Effector memory CD4-positive, alpha-beta T cell (primary cell): ENCODE results near the gene PLXNA2.

Source experiments
- DNase-seq, 3 donors: peaks; one replicate each; pipeline ENCODE4 v3.0.0-alpha.2; 2020
- H3K27ac ChIP-seq: 2 replicates; pipeline ENCODE4 v1.7.0; 2013; ENCODE audit warnings: mild to moderate bottlenecking, low read length, moderate library complexity; ENCODE audit not compliant: insufficient read depth, poor library complexity, severe bottlenecking
- H3K27me3 ChIP-seq: replicated peaks from 2 replicates; pipeline ENCODE4 v1.7.0; 2013; ENCODE audit warnings: mild to moderate bottlenecking, low read length; ENCODE audit not compliant: insufficient read depth, control insufficient read depth, poor library complexity, severe bottlenecking
- H3K36me3 ChIP-seq: 2 replicates; pipeline ENCODE4 v1.7.0; 2013; ENCODE audit warnings: mild to moderate bottlenecking, low read length, moderate library complexity; ENCODE audit not compliant: control insufficient read depth, insufficient read depth
- H3K4me1 ChIP-seq: 2 replicates; pipeline ENCODE4 v1.7.0; 2013; ENCODE audit warnings: low read length, mild to moderate bottlenecking; ENCODE audit not compliant: control insufficient read depth, insufficient read depth, poor library complexity, severe bottlenecking
- H3K4me3 ChIP-seq: 2 replicates; pipeline ENCODE4 v1.7.0; 2013; ENCODE audit warnings: low read length, low read depth, mild to moderate bottlenecking; ENCODE audit not compliant: insufficient read depth, poor library complexity, severe bottlenecking
- H3K9me3 ChIP-seq: 2 replicates; pipeline ENCODE4 v1.7.0; 2013; ENCODE audit warnings: mild to moderate bottlenecking, low read length, moderate library complexity; ENCODE audit not compliant: control insufficient read depth

Gene PLXNA2

DNA sequence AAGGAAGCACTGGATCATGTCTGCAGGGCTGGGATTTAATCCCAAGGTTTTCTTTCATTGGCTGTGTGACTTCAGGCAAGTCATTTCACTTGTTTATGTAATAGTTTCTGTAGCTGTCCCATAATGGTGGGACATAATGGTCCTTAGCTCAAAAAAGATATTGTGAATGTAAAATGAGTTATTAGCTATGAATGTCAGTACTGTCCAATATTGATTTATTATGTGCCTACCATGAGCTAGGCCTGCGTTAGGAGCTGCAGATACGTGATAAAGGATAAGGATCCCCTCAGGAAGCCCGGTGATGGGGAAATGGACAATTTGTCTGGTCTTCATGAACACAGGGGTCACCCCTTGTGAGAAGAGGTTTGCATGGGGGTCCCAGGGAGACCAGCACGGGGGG is 95.8 kb downstream of the PLXNA2 start:
- Histone ChIP-seq H3K4me3 (no peak overlapping the region), H3K27ac (no peak overlapping the region), H3K4me1 (no peaks in the 10 kb centered on the region), H3K36me3 (no peaks in the 10 kb centered on the region), H3K9me3 (no peaks in the 10 kb centered on the region), H3K27me3 (no peaks in the 10 kb centered on the region)
- no peak for DNase-seq

GRCh38 chr1:208146650-208147049 is 97.5 kb downstream of the PLXNA2 start:
- Histone ChIP-seq H3K36me3 (no peaks in the 10 kb centered on the region), H3K4me3 (no peak overlapping the region), H3K9me3 (no peaks in the 10 kb centered on the region), H3K4me1 (no peaks in the 10 kb centered on the region), H3K27ac (no peak overlapping the region), H3K27me3 (no peaks in the 10 kb centered on the region)
- DNase-seq, result no peak

GRCh38 chr1:208145167-208145566 is 99.0 kb downstream of the PLXNA2 start:
- Histone ChIP-seq H3K36me3 (no peaks in the 10 kb centered on the region), H3K27ac (no peak overlapping the region), H3K4me3 (no peak overlapping the region), H3K9me3 (no peaks in the 10 kb centered on the region), H3K4me1 (no peaks in the 10 kb centered on the region), H3K27me3 (no peaks in the 10 kb centered on the region)
- no peak for DNase-seq

DNA sequence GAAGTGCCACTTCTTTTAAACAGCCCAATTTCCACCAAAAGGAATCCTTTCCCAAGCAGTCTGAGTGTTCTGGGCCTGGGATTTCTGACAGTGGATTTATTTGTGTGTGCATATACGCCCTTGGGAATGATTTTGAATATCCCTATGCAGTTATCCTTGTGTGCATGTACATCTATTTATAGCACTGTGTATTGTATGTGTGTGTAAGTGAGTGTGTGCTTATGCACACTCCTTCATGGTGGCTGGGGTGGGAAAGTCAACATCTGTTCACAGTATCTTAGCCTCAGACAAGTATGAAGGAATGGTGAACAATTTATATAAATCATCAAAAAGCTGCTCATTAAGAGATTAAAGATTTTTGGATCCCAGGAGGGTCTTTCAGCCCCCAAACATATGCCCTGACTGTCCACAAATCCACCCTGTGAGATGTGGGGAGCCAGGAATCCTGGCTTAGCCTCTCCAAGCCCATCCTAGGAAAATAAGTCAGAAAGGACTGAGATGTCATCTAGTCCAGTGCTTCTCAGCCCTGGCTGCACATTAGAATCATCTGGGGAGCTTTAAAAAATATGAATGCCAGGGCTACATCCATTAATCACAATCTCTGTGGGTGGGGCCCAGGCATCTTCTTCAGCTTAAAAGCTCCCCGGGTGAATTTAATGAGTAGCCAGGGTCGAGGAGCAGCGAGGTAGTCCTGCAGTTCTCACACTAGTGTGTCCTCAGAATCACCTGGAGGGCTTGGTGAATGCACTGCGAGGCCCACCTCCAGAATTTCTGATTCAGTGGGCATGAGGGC is 101.4 kb downstream of the PLXNA2 start:
- H3K36me3 ChIP-seq, result no peaks in the 10 kb centered on the region
- H3K4me1 ChIP-seq, result no peaks in the 10 kb centered on the region
- H3K27me3 ChIP-seq, result no peaks in the 10 kb centered on the region
- no peak for DNase-seq
- H3K9me3 ChIP-seq, result no peaks in the 10 kb centered on the region
- H3K27ac ChIP-seq, result no peak overlapping the region
- H3K4me3 ChIP-seq, result no peak overlapping the region

DNA sequence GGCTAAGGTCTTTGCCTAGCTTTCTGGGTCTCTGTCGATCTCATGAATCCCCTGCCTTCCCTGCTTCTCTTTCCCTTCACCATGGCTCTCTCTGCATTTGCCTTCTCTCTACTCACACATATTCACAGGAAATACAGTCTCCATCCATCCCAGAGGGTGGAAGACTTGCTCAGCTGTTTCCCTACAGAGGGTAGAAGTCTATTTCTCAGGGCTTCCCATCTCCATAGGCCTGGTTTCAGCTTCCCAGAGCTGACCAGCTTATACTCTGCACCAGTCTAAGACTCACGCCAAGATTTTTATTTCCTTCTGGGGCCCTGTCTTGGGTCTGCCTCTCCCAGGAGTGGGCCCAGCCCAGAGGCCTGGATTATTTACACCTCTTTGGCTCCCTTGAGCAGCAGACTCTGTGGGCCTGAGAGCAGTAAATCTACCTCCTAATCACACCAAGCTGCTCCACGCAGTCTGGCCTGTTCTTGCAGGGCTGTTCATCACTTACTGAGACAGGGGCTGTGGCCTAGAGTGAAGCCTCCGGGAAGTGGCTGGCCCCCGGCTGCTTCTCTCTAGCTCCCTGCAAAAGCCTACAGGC is 102.5 kb downstream of the PLXNA2 start:
- H3K9me3 ChIP-seq, result no peaks in the 10 kb centered on the region
- no peaks in the 10 kb centered on the region for H3K27me3 ChIP-seq
- no peak for DNase-seq
- no peak overlapping the region for H3K27ac ChIP-seq
- no peak overlapping the region for H3K4me3 ChIP-seq
- no peaks in the 10 kb centered on the region for H3K4me1 ChIP-seq
- no peaks in the 10 kb centered on the region for H3K36me3 ChIP-seq

DNA sequence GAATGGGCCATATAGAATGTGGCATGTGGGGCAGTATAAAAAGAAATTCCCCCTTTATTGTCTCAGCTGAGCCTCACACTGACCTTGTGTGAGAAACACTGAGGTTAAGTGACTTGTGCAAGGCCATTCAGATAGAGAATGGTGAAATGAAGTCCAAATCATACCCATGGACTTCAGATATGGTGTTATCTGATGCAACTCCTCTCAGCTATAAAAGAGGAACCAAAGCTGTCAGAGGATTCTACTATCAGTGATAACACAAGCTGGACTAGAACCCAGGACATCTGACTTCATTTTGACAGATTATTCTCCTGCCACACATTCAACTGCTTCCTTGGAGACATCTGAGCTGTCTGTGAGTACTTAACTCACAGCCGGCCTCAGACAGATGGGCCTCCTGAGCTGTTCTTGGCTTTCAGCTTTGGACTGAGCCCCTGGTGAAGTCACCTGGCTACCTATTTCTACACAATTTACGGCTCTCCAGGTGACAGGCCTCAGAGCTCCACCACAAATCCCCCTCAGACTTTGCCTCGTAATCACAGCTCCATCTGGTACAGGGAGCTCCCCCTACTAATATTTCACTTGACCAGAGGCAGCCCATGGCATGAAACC is 104.6 kb downstream of the PLXNA2 start:
- Histone ChIP-seq H3K27me3 (no peaks in the 10 kb centered on the region), H3K27ac (no peak overlapping the region), H3K4me1 (no peaks in the 10 kb centered on the region), H3K9me3 (no peaks in the 10 kb centered on the region), H3K4me3 (no peak overlapping the region), H3K36me3 (no peaks in the 10 kb centered on the region)
- no peak for DNase-seq

GRCh38 chr1:208137193-208137592 is 107.0 kb downstream of the PLXNA2 start:
- H3K9me3 ChIP-seq, result no peaks in the 10 kb centered on the region
- peaks cover under 1% of the 10 kb centered on the region for H3K4me1 ChIP-seq
- DNase-seq, result no peak
- H3K4me3 ChIP-seq, result no peak overlapping the region
- no peaks in the 10 kb centered on the region for H3K36me3 ChIP-seq
- no peaks in the 10 kb centered on the region for H3K27me3 ChIP-seq
- H3K27ac ChIP-seq, result no peak overlapping the region

- Histone ChIP-seq H3K36me3 (no peaks in the 10 kb centered on the region), H3K4me1 (peaks cover 3% of the 10 kb centered on the region)
- no peak for DNase-seq
Observed at GRCh38 chr1:208136459-208137182, 107.6 kb downstream of the PLXNA2 start.

GRCh38 chr1:208135354-208135753 is 108.8 kb downstream of the PLXNA2 start:
- Histone ChIP-seq H3K4me1 (peaks cover 3% of the 10 kb centered on the region), H3K36me3 (no peaks in the 10 kb centered on the region), H3K27me3 (no peaks in the 10 kb centered on the region), H3K4me3 (no peak overlapping the region), H3K27ac (no peak overlapping the region), H3K9me3 (no peaks in the 10 kb centered on the region)
- no peak for DNase-seq

More at GRCh38 chr1:208136459-208137182, 107.6 kb downstream of the PLXNA2 start:
- no peak overlapping the region for H3K27ac ChIP-seq
- no peaks in the 10 kb centered on the region for H3K9me3 ChIP-seq
- no peak overlapping the region for H3K4me3 ChIP-seq
- no peaks in the 10 kb centered on the region for H3K27me3 ChIP-seq

DNA sequence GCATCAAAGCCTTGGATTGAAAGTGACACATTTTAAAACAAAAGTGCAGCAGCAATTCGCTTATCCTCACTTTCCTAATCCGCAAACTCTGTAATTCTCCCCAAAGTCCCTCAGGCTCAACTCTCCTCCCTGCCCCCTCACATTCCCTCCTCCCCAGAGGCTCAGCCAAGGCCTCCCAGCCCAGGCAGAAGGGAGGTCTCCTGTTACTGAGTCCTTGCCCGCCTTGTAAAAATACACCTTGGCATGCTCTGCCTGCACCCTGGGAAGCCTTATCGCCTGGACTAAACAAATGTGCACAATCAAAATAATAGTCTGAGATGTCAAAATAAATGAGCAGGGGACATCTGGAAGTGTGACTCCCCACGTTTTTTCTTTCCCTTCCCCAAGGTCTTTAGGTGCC is 109.7 kb downstream of the PLXNA2 start:
- peaks cover 2% of the 10 kb centered on the region for H3K27me3 ChIP-seq
- H3K36me3 ChIP-seq, result no peaks in the 10 kb centered on the region
- peaks cover 3% of the 10 kb centered on the region for H3K4me1 ChIP-seq
- H3K9me3 ChIP-seq, result no peaks in the 10 kb centered on the region
- no peak overlapping the region for H3K4me3 ChIP-seq
- no peak overlapping the region for H3K27ac ChIP-seq
- DNase-seq, result no peak
